Activated CD4-positive, alpha-beta memory T cell treated with anti-CD3 and anti-CD28 coated beads for 36 hours (primary cell): Measurements from ENCODE around the gene FGD2. TPM values are rescaled to one million over a fixed set of nuclear protein-coding genes. Genes with fewer than 3 reads are reported as not detected.

Source experiments
- CTCF ChIA-PET: fragments of 350-600 bp; sonication (Branson Sonifier 250); formaldehyde crosslinking; loops from one replicate; lab custom pipeline; 2021; ENCODE audit warnings: antibody characterized with exemption, inconsistent platforms; lab: Charles Lee
- POLR2A ChIA-PET: fragments of 350-600 bp; sonication (Branson Sonifier 250); formaldehyde crosslinking; loops from one replicate; lab custom pipeline; 2021; ENCODE audit warnings: antibody characterized with exemption; lab: Charles Lee
- DNase-seq: peaks from one replicate; pipeline ENCODE4 v3.0.0-alpha.2; 2020
- H3K27ac Mint-ChIP-seq: one replicate; pipeline ENCODE4 v1.8.0; 2021; ENCODE audit warnings: mixed read lengths
- H3K27me3 Mint-ChIP-seq: one replicate; pipeline ENCODE4 v1.8.0; 2021; ENCODE audit warnings: mixed read lengths
- H3K36me3 Mint-ChIP-seq: one replicate; pipeline ENCODE4 v1.8.0; 2021; ENCODE audit warnings: mixed read lengths
- H3K4me1 Mint-ChIP-seq: one replicate; pipeline ENCODE4 v1.8.0; 2021; ENCODE audit warnings: low read depth, mixed read lengths
- H3K4me3 Mint-ChIP-seq: one replicate; pipeline ENCODE4 v1.8.0; 2021; ENCODE audit warnings: mild to moderate bottlenecking, mixed read lengths
- H3K9me3 Mint-ChIP-seq: one replicate; pipeline ENCODE4 v1.8.0; 2021; ENCODE audit warnings: mixed read lengths
- intact Hi-C: fragments of 100-400 bp; cut with micrococcal nuclease; formaldehyde crosslinking; loops from one replicate; pipeline ENCODE4 v1.15.1; 2023
- total RNA-seq, 2 experiments: library from RNA; stranded (reverse); gene quantifications; one replicate each; pipeline ENCODE4 v1.2.3, GENCODE V29; 2021

Gene FGD2, protein sequence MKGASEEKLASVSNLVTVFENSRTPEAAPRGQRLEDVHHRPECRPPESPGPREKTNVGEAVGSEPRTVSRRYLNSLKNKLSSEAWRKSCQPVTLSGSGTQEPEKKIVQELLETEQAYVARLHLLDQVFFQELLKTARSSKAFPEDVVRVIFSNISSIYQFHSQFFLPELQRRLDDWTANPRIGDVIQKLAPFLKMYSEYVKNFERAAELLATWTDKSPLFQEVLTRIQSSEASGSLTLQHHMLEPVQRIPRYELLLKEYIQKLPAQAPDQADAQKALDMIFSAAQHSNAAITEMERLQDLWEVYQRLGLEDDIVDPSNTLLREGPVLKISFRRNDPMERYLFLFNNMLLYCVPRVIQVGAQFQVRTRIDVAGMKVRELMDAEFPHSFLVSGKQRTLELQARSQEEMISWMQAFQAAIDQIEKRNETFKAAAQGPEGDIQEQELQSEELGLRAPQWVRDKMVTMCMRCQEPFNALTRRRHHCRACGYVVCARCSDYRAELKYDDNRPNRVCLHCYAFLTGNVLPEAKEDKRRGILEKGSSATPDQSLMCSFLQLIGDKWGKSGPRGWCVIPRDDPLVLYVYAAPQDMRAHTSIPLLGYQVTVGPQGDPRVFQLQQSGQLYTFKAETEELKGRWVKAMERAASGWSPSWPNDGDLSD
- total RNA-seq: under 1 TPM; 0.48 to 0.52 TPM

DNA sequence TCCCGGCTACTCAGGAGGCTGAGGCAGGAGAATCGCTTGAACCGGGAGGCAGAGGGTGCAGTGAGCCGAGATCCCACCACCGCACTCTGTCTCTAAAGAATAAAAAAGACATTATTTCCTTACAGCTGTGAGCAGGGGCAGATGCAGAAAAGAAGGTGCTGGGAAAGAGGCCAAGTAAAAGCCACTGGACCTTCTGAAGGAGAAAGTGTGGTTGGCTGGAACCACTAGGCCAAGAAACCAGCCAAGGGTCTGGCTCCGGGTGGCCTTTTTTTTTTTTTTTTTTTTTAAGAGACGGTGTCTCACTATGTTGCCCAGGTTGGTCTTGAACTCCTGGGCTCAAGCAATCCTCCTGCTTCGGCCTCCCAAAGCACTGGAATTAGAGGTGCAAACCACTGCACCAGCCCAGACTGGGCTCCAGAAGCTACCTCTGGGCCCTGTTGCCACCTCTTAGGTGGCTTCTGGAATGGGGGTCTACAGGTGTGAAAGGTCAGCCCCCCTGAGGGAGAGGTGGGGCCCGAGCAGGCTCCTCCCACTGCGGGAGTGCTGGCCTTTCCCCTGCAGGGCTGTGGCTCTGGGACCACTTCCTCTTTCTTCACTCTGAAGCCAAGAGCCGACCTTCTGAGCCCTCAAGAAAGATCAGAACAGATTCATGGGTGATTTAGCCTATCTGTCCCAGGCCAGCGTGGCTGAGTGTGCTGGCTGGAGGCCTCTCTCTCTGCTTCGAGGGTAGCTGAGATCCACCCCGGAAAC is at the start of gene FGD2:
TSS of gene FGD2 (plus strand) at position 595 of the 750 bp plus-strand sequence. CDS start 163 bp downstream, outside the sequence.
- no peak for DNase-seq
- no peak within 1 kb of the TSS for H3K27ac Mint-ChIP-seq
- POLR2A ChIA-PET: no interaction called here
- intact Hi-C loops: no loop called here
- no peaks in the 10 kb centered on the region for H3K9me3 Mint-ChIP-seq
- H3K27me3 Mint-ChIP-seq: no peaks in the 10 kb centered on the region
- CTCF ChIA-PET: interaction anchor here (2.3 to 3.2 kb wide), 2 partner anchors 13 to 205 kb away, joined by 6 to 35 read pairs; no protein-coding TSS in a partner anchor
- no peaks in the 10 kb centered on the region for H3K36me3 Mint-ChIP-seq
- H3K4me1 Mint-ChIP-seq: peaks cover 17% of the 10 kb centered on the region
- no peak within 1 kb of the TSS for H3K4me3 Mint-ChIP-seq

DNA sequence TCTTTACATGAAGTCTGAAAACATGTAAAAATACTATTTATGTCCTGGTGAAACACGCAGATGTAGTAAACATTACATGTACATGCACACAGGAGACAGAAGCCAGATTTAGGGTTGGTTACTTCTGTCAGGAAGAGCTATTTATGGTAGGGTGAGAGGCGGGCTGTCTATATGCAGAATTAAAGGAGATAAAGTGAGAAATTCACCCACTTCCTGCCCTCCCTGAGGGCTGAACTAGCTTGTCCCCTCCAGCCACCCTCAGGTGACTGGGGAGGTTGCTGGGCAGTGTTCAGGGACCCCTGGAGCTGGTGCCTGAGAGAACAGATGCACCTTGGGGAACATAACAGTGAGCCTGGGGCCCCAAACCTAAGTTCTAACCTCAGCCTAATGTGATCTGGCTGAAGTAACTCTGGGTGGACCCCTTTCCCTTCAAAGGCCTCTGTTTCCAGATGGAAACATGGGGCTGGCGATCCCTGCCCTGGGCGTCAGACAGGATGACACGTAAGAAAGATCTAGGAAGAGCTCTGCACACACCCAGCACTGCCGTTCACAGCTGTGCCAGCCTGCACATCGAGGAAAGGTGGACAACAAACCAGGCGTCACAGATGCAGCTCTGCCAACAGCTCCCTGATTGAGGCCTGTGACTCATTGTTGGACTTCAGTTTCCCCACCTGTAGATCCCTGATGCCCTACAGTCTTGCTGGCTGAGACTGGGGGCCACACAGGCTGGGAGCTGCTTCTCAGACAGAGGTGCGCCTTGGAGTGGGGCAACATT is 49.6 kb upstream of the FGD2 start:
- ChIA-PET CTCF (interaction anchor here (0.5 to 2.1 kb wide), 5 partner anchors 7 to 70 kb away, joined by 3 to 9 read pairs (median 4); partner anchors contain the start of genes C6orf89 and MTCH1), POLR2A (interaction anchor here (1.1 kb wide), 1 partner anchor 30 kb away, joined by 3 read pairs; the partner anchor contains the start of gene MTCH1)
- Mint-ChIP-seq H3K36me3 (no peaks in the 10 kb centered on the region), H3K9me3 (no peaks in the 10 kb centered on the region), H3K4me3 (peak overlapping the region; percentile 28), H3K27me3 (no peaks in the 10 kb centered on the region), H3K4me1 (peaks cover 38% of the 10 kb centered on the region), H3K27ac (peak overlapping the region; percentile 29)
- intact Hi-C loops: no loop called here
- no peak for DNase-seq

DNA sequence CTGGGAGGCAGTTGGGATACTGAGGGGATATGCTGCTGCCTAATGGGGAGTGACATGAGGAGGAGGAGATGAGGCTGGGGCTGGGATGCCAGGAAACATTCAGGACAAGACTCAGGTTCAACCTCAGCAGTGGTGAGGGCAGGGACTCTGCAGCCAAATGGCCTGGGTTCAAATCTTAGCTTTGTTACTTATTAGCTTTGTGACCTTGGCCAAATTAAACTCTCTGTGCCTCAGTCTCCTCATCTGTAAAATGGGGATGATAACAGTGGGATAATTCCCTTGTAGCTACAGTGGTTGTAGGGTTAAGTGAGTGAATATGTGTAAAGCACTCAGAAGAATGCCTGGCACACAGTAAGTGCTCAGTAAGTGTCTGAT is 49.0 kb upstream of the FGD2 start:
- no peaks in the 10 kb centered on the region for H3K27me3 Mint-ChIP-seq
- peak overlapping the region; percentile 29 for H3K27ac Mint-ChIP-seq
- H3K4me1 Mint-ChIP-seq: peaks cover 44% of the 10 kb centered on the region
- no peaks in the 10 kb centered on the region for H3K9me3 Mint-ChIP-seq
- no peak for DNase-seq
- POLR2A ChIA-PET: interaction anchor here (0.6 kb wide), 1 partner anchor 38 kb away, joined by 3 read pairs; no protein-coding TSS in a partner anchor
- CTCF ChIA-PET: interaction anchor here (1.7 to 1.9 kb wide), 2 partner anchors 62 to 71 kb away, joined by 8 to 9 read pairs; partner anchors contain the start of gene C6orf89
- no peak overlapping the region for H3K4me3 Mint-ChIP-seq
- intact Hi-C loops: no loop called here
- H3K36me3 Mint-ChIP-seq: no peaks in the 10 kb centered on the region

DNA sequence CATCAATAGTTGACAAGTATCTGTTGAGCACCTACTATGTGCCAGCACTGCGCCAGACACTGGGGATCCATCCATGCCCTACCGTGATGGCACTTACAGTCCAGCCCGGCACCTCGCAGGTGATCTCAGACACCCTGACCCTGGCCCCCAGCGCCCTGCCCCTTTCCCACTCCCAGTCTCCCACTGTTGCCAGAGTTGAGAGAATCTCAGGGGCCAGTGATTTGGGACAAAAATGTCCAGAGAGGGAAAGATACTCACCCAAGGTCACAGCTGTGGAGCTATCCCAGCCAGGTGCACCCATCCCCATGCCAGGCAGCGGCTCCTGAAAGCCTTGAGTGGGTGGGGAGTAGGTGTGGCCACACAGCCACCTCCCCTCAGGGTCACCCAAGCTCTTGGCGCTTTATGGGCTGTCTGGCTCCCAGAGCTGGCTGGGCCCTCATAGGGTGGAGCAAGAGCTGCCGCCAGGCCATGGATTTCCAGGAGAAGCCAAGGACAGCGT is 47.6 kb upstream of the FGD2 start:
- ChIA-PET CTCF (interaction anchor here (0.7 kb wide), 1 partner anchor 20 kb away, joined by 3 read pairs; no protein-coding TSS in a partner anchor), POLR2A (no interaction called here)
- no peak for DNase-seq
- Mint-ChIP-seq H3K27me3 (no peaks in the 10 kb centered on the region), H3K4me1 (peaks cover 48% of the 10 kb centered on the region), H3K4me3 (no peak overlapping the region), H3K9me3 (no peaks in the 10 kb centered on the region), H3K27ac (no peak overlapping the region), H3K36me3 (no peaks in the 10 kb centered on the region)
- intact Hi-C loops: no loop called here

DNA sequence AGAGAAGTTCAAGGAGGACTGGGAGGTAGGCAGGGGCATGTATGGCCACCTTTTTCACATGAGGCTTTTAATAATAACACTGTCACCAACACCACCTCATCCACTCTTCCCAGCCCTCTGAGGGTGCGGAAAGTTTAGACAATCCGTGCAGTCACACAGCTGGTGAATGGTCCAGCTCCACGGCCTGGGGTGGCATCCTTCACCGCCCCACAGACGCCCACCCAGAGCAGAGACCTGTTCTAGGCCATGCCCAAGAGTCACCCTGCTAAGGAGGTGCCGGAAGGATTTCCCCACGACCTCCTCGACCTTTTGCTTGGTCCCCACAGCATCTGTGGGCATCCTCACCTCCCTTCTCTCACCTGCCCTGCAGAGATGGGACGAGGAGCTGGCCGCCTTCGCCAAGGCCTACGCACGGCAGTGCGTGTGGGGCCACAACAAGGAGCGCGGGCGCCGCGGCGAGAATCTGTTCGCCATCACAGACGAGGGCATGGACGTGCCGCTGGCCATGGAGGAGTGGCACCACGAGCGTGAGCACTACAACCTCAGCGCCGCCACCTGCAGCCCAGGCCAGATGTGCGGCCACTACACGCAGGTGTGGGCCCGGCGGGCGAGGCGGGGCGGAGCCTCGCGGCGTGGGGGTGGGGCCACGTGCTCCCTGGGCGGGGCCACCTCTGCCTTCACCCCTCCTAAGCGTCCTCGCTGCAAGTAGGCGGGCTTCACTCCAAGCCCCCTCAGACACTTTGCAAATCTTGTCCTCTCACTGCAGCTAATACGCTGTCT is 46.5 kb upstream of the FGD2 start:
- DNase-seq: no peak
- ChIA-PET CTCF (no interaction called here), POLR2A (no interaction called here)
- H3K4me3 Mint-ChIP-seq: no peak overlapping the region
- H3K9me3 Mint-ChIP-seq: no peaks in the 10 kb centered on the region
- no peak overlapping the region for H3K27ac Mint-ChIP-seq
- peaks cover 52% of the 10 kb centered on the region for H3K4me1 Mint-ChIP-seq
- intact Hi-C loops: no loop called here
- H3K36me3 Mint-ChIP-seq: no peaks in the 10 kb centered on the region
- H3K27me3 Mint-ChIP-seq: no peaks in the 10 kb centered on the region

DNA sequence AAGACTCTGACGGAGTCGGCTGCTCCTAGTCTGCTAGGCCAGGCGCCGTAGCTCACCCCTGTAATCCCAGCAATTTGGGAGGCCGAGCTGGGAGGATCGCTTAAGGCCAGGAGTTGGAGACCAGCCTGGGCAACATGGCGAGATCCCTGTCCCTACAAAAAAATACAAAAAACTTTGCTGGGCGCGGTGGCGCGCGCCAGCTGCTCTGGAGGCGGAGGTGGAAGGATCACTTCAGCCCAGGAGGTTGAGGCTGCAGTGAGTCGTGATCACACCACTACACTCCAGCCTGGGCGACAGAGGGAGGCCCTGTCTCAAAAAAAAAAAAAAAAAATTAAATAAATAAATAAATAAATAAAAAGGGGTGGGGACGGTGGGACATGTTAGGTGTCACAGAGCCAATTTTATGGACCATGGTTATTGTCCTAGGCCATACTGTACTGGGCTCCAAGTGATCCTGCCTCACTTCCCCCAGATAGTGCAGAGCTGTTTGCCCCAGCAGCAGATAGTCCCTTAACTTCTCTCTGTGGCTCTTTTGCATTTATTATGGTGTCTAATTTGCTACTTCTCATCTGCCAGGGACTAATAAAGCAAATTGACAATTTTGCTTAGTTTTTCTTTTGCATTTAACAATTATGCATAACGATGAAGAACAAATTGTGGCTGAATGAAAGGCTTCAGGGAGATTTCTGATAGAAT is 45.8 kb upstream of the FGD2 start:
- Mint-ChIP-seq H3K4me1 (peaks cover 52% of the 10 kb centered on the region), H3K9me3 (no peaks in the 10 kb centered on the region), H3K27ac (no peak overlapping the region), H3K36me3 (no peaks in the 10 kb centered on the region), H3K27me3 (no peaks in the 10 kb centered on the region), H3K4me3 (no peak overlapping the region)
- intact Hi-C loops: no loop called here
- DNase-seq: no peak
- ChIA-PET POLR2A (no interaction called here), CTCF (no interaction called here)

DNA sequence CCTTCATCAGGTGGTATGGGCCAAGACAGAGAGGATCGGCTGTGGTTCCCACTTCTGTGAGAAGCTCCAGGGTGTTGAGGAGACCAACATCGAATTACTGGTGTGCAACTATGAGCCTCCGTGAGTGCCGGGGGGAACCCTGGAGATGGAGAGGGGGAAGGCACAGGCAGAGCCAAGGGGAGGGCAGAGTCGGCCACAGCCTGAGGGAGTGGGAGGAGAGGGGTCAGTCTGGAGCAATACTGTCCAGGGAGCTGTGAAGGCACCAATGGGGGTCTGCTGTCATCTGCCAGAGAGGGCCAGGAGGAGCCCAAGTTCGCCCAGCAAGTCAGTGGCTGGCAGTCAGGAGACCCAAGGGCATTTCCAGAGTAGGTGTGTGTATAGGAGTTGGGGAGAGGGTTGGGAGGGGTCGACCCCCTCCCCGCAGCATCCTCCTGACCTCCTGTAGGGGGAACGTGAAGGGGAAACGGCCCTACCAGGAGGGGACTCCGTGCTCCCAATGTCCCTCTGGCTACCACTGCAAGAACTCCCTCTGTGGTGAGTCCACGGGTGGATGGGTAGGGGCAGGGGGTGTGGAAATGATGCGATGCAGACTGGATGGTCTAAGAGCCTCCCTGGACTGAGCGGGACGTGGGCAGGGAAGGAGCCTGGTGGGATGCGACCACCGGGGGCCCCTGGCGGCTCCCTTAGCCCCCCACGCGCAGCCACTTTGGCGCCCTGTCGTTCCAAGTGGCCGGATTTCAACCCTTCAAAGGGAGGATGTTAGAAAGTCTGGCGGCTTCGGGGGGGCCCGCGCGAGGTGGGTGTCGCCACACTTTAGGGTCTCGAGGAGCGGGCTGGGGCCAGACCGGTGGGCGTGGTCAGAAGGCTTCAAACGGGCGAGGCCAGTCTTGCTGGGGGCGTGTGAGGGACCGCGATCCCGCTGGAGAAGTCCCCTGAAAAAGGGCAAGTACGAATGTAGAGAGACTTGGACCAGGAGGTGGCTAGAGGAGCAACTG is 43.7 kb upstream of the FGD2 start:
- H3K4me1 Mint-ChIP-seq: peaks cover 46% of the 10 kb centered on the region
- no peaks in the 10 kb centered on the region for H3K36me3 Mint-ChIP-seq
- H3K27me3 Mint-ChIP-seq: no peaks in the 10 kb centered on the region
- ChIA-PET POLR2A (no interaction called here), CTCF (no interaction called here)
- DNase-seq: no peak
- no peak overlapping the region for H3K27ac Mint-ChIP-seq
- intact Hi-C loops: no loop called here
- H3K4me3 Mint-ChIP-seq: no peak overlapping the region
- H3K9me3 Mint-ChIP-seq: no peaks in the 10 kb centered on the region

DNA sequence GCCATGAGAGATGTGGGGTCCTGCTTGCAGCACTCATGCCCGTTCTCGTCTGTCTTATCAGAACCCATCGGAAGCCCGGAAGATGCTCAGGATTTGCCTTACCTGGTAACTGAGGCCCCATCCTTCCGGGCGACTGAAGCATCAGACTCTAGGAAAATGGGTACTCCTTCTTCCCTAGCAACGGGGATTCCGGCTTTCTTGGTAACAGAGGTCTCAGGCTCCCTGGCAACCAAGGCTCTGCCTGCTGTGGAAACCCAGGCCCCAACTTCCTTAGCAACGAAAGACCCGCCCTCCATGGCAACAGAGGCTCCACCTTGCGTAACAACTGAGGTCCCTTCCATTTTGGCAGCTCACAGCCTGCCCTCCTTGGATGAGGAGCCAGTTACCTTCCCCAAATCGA is 42.6 kb upstream of the FGD2 start:
- peak overlapping the region; percentile 62 for H3K27ac Mint-ChIP-seq
- CTCF ChIA-PET: interaction anchor here (1.3 to 2.0 kb wide), 2 partner anchors 8 to 55 kb away, joined by 4 to 8 read pairs; partner anchors contain the start of gene PI16
- H3K4me3 Mint-ChIP-seq: peak overlapping the region; percentile 55
- DNase-seq: peak; percentile 89
- intact Hi-C loops: no loop called here
- no peaks in the 10 kb centered on the region for H3K9me3 Mint-ChIP-seq
- POLR2A ChIA-PET: no interaction called here
- peaks cover 46% of the 10 kb centered on the region for H3K4me1 Mint-ChIP-seq
- H3K27me3 Mint-ChIP-seq: no peaks in the 10 kb centered on the region
- peaks cover 5% of the 10 kb centered on the region for H3K36me3 Mint-ChIP-seq

DNA sequence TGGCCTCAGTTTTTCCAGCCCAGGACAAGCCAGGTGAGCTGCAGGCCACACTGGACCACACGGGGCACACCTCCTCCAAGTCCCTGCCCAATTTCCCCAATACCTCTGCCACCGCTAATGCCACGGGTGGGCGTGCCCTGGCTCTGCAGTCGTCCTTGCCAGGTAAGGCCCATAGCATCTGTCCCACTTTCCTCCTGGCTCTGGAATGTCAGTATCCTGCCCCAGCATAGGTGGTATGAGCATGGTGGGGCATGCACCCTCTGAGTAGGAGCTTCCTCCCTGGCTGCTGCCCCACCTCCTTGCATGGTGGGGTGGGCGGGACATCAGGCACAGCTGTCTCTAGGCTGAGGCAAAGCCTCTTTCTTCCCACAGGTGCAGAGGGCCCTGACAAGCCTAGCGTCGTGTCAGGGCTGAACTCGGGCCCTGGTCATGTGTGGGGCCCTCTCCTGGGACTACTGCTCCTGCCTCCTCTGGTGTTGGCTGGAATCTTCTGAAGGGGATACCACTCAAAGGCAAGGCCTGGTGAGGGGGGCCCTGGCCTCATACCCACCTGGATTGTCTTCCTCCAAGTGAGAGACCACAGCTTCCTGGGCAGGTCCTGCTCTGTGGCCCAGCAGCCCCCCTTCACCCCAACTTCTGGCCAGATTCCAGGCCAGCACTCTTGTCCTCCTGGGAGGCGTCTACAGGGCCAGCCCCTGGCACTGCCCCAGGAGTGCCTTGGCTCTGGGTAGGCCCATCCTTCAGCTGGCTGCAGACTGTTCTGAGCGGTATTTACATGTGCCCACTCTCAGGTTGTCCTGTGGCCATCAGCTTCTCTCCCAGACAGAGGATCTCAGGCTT is 41.8 kb upstream of the FGD2 start:
- no peak overlapping the region for H3K4me3 Mint-ChIP-seq
- H3K27ac Mint-ChIP-seq: peak overlapping the region; percentile 62
- ChIA-PET POLR2A (interaction anchor here (1.0 kb wide), 1 partner anchor 22 kb away, joined by 4 read pairs; the partner anchor contains the start of gene MTCH1), CTCF (interaction anchor here (1.1 to 2.0 kb wide), 5 partner anchors 9 to 113 kb away, joined by 3 to 8 read pairs (median 4); partner anchors contain the start of gene PI16)
- intact Hi-C loops: no loop called here
- no peaks in the 10 kb centered on the region for H3K9me3 Mint-ChIP-seq
- H3K36me3 Mint-ChIP-seq: peaks cover 12% of the 10 kb centered on the region
- DNase-seq: peak; percentile 28
- H3K4me1 Mint-ChIP-seq: peaks cover 46% of the 10 kb centered on the region
- no peaks in the 10 kb centered on the region for H3K27me3 Mint-ChIP-seq
